H1 (cell line): ENCODE results near the gene CDC45. TPM values are rescaled to one million over a fixed set of nuclear protein-coding genes. Genes with fewer than 3 reads are reported as not detected.

Source experiments
- CTCF ChIP-seq, 3 experiments: IDR thresholded peaks; 1 replicate in 2 of 3; 2 replicates in 1 of 3; pipeline versions ENCODE4 v1.5.1 to v1.6.1; 2011; ENCODE audit warnings: low read length in 3 of 3, mild to moderate bottlenecking in 3 of 3, inconsistent platforms in 2 of 3, low read depth in 1 of 3, moderate library complexity in 1 of 3; ENCODE audit not compliant: insufficient read depth in 1 of 3; ENCODE audit errors: control extremely low read depth in 1 of 3
- JUN ChIP-seq: IDR thresholded peaks from 2 replicates; pipeline ENCODE4 v1.6.1; 2011; ENCODE audit warnings: low read depth, mild to moderate bottlenecking, improper control_type of control experiment, low read length
- MAFK ChIP-seq: IDR thresholded peaks from 2 replicates; pipeline ENCODE4 v1.6.1; 2012; ENCODE audit warnings: low read depth, mild to moderate bottlenecking, improper control_type of control experiment, low read length
- polyA plus RNA-seq, 7 experiments: library from polyadenylated mRNA; depleted of rRNA in 3 of 7; stranded (reverse) in 5 of 7; unstranded in 2 of 7; fragments of >200 nt in 5 of 7; fragments of 200-250 nt in 2 of 7; gene quantifications; 1 replicate in 5 of 7; 2 replicates in 1 of 7; 4 replicates in 1 of 7; pipeline versions ENCODE4 v1.2.1 to v1.2.3, GENCODE V29; 2011 to 2013; ENCODE audit warnings: missing spikeins in 2 of 7, mixed read lengths in 2 of 7
- total RNA-seq: library from RNA; stranded (reverse); fragmentation: NEBNext Ultra II Directional; extraction: Animal tissue kit (Norgen Biotek cat#: 25700); gene quantifications from 2 replicates; pipeline ENCODE4 v1.2.1, GENCODE V29; 2021

The CDC45 gene
- total and polyA plus RNA-seq, 2 of the 8 experiments (the other 6 are each of a cell fraction or from before 2014, with no cell fraction given): 31.9 to 37.7 TPM

- TF ChIP-seq CTCF (IDR thresholded peaks at IDR 0.05; ENCODE audit: control extremely low read depth in 1 of 3, insufficient read depth in 1 of 3, low read depth in 1 of 3, low read length in 3 of 3) (no peak), MAFK (no peak), JUN (no peak)
- TF ChIP-seq, all 59 proteins: peak for 0
Observed at GRCh38 chr22:19509191-19509590, 29.5 kb downstream of the CDC45 start (continued).
